Measurements from ENCODE around the gene LIN9.

LIN9 gene

DNA sequence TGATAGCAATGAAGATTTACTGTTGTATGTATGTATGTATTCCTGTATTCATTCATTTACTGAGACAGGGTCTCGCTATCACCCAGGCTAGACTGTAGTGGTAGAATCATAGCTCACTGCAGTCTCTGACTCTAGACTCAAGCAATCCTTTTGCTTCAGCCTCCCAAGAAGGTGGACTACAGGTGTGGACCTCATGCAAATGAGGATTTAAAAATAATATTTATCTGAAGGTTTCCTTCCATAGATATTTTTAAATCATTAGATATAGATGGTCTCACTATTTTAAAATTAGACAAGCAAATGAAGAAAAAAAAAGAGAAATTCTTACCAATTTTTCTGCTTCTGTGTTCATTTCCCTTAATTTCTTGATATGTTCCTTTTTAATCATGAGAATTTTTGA is 58.5 kb downstream of the LIN9 start:
- H3K9me3 ChIP-seq (ENCODE audit: control insufficient read depth, low read length), result no peaks in the 10 kb centered on the region
- H3K36me3 ChIP-seq (ENCODE audit: control insufficient read depth, insufficient read depth, low read length), result no peaks in the 10 kb centered on the region
- no peaks in the 10 kb centered on the region for H3K27me3 ChIP-seq (replicated peaks; ENCODE audit: control insufficient read depth, insufficient read depth, low read length, poor library complexity, severe bottlenecking)
- no peaks in the 10 kb centered on the region for H3K4me1 ChIP-seq (ENCODE audit: control insufficient read depth, insufficient read depth, low read length, poor library complexity, severe bottlenecking)
- DNase-seq, result no peak
- no peak overlapping the region for H3K4me3 ChIP-seq (ENCODE audit: insufficient read depth, low read depth, low read length, poor library complexity, severe bottlenecking)
- H3K27ac ChIP-seq (ENCODE audit: insufficient read depth, low read length, poor library complexity, severe bottlenecking), result no peak overlapping the region

DNA sequence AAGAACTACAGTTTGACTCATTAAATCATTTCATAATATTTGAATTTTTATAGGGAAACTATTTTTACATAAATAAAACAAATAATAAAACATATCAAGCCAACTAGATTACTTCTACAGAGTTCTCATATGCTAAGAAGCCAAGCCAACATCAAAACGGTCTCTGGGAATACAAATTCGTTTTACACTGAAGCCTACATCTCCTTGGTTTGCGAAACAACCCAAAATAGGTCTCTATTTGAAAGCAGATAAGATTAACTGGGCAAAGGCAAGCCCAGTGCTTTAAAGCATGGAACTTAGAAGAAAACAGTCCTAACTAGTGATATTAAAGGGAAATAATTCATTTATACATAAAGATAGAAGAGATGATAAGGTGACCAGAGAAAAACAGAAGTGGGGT is 60.2 kb downstream of the LIN9 start:
- Histone ChIP-seq H3K27me3 (replicated peaks; ENCODE audit: control insufficient read depth, insufficient read depth, low read length, poor library complexity, severe bottlenecking) (no peaks in the 10 kb centered on the region), H3K9me3 (ENCODE audit: control insufficient read depth, low read length) (no peaks in the 10 kb centered on the region), H3K4me3 (ENCODE audit: insufficient read depth, low read depth, low read length, poor library complexity, severe bottlenecking) (no peak overlapping the region), H3K27ac (ENCODE audit: insufficient read depth, low read length, poor library complexity, severe bottlenecking) (no peak overlapping the region), H3K4me1 (ENCODE audit: control insufficient read depth, insufficient read depth, low read length, poor library complexity, severe bottlenecking) (no peaks in the 10 kb centered on the region), H3K36me3 (ENCODE audit: control insufficient read depth, insufficient read depth, low read length) (no peaks in the 10 kb centered on the region)
- DNase-seq, result no peak

DNA sequence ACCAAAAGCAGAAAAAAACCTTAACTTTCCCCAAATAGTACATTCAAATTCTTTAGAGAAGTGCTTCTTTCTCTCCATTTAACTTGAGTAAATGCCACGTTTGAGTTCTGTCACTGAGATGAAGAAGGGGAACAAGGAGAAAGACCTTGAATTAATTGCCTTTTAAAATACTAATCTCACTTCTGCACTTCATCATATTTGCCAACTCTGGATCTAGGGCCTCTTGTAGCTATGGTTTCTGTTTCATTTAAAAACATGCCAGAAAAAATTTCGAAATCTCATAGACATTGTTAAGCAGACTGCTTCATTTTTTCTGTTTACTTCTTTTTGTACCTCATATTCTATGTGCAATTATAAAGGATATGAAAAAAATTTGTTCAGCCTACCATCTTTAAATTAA is 60.9 kb downstream of the LIN9 start:
- Histone ChIP-seq H3K27ac (ENCODE audit: insufficient read depth, low read length, poor library complexity, severe bottlenecking) (no peak overlapping the region), H3K4me1 (ENCODE audit: control insufficient read depth, insufficient read depth, low read length, poor library complexity, severe bottlenecking) (no peaks in the 10 kb centered on the region), H3K9me3 (ENCODE audit: control insufficient read depth, low read length) (no peaks in the 10 kb centered on the region), H3K4me3 (ENCODE audit: insufficient read depth, low read depth, low read length, poor library complexity, severe bottlenecking) (no peak overlapping the region), H3K27me3 (replicated peaks; ENCODE audit: control insufficient read depth, insufficient read depth, low read length, poor library complexity, severe bottlenecking) (no peaks in the 10 kb centered on the region), H3K36me3 (ENCODE audit: control insufficient read depth, insufficient read depth, low read length) (no peaks in the 10 kb centered on the region)
- no peak for DNase-seq

DNA sequence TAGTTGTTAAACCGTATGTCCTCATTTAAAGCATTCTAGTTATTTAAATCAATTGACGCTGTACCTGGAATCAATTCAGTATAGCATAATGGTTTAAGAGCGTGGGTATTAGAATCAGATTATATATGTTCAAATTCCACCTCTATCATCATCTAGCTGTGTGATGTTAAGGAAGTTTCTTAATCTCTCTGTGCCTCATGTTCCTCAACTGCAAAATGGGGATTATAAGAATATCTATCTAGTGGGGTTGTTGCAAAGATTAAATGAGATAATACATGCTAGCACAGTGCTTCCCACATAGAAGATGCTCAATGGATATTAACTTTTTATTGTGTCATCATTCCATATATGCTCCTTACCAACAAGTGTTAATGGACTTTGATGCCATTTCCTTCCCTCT is 69.5 kb downstream of the LIN9 start:
- H3K4me3 ChIP-seq (ENCODE audit: insufficient read depth, low read depth, low read length, poor library complexity, severe bottlenecking), result no peak overlapping the region
- no peaks in the 10 kb centered on the region for H3K9me3 ChIP-seq (ENCODE audit: control insufficient read depth, low read length)
- H3K27me3 ChIP-seq (replicated peaks; ENCODE audit: control insufficient read depth, insufficient read depth, low read length, poor library complexity, severe bottlenecking), result no peaks in the 10 kb centered on the region
- H3K36me3 ChIP-seq (ENCODE audit: control insufficient read depth, insufficient read depth, low read length), result peaks cover 3% of the 10 kb centered on the region
- no peak overlapping the region for H3K27ac ChIP-seq (ENCODE audit: insufficient read depth, low read length, poor library complexity, severe bottlenecking)
- no peaks in the 10 kb centered on the region for H3K4me1 ChIP-seq (ENCODE audit: control insufficient read depth, insufficient read depth, low read length, poor library complexity, severe bottlenecking)
- DNase-seq, result no peak

DNA sequence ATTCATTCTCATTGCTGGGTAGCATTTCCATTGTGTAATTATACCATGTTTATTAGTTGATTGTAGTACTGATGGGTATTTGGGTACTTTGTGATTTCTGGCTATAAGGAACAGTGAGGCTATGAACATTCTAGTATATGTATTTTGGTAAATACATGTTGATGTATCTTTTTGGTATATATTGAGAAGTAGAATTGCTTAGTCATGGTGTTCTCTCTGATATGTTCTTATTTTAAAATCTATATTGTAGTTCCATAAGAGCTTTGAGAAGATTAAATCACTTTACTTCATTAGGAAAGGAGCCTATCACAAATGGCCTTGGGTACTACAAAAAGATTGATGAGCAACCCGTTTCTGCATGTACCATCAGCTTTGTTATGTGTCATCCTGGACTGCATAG is 72.1 kb downstream of the LIN9 start:
- Histone ChIP-seq H3K9me3 (ENCODE audit: control insufficient read depth, low read length) (no peaks in the 10 kb centered on the region), H3K36me3 (ENCODE audit: control insufficient read depth, insufficient read depth, low read length) (peaks cover 4% of the 10 kb centered on the region), H3K4me3 (ENCODE audit: insufficient read depth, low read depth, low read length, poor library complexity, severe bottlenecking) (no peak overlapping the region), H3K27me3 (replicated peaks; ENCODE audit: control insufficient read depth, insufficient read depth, low read length, poor library complexity, severe bottlenecking) (no peaks in the 10 kb centered on the region), H3K4me1 (ENCODE audit: control insufficient read depth, insufficient read depth, low read length, poor library complexity, severe bottlenecking) (no peaks in the 10 kb centered on the region), H3K27ac (ENCODE audit: insufficient read depth, low read length, poor library complexity, severe bottlenecking) (no peak overlapping the region)
- no peak for DNase-seq

DNA sequence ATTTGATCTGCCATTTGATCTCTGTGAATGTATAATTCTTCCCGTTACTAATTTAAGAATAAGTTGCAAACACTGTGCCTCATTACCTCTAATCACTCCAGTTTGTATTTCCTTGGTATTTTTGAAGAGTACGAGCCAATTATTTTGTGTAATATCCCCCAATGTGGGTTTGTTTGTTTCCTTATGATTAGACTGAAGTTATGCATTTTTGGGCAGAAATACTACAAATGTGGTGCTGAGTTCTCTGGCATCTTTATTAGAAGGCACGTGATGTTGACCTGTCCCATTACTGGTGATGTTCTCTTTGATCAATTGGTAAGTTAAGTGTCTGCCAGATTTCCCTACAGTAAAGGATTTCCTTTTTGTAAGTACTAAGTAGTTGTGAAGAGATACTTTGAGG is 75.2 kb downstream of the LIN9 start:
- Histone ChIP-seq H3K27me3 (replicated peaks; ENCODE audit: control insufficient read depth, insufficient read depth, low read length, poor library complexity, severe bottlenecking) (no peaks in the 10 kb centered on the region), H3K36me3 (ENCODE audit: control insufficient read depth, insufficient read depth, low read length) (peaks cover 4% of the 10 kb centered on the region), H3K9me3 (ENCODE audit: control insufficient read depth, low read length) (no peaks in the 10 kb centered on the region), H3K4me3 (ENCODE audit: insufficient read depth, low read depth, low read length, poor library complexity, severe bottlenecking) (no peak overlapping the region), H3K4me1 (ENCODE audit: control insufficient read depth, insufficient read depth, low read length, poor library complexity, severe bottlenecking) (no peaks in the 10 kb centered on the region), H3K27ac (ENCODE audit: insufficient read depth, low read length, poor library complexity, severe bottlenecking) (no peak overlapping the region)
- no peak for DNase-seq

DNA sequence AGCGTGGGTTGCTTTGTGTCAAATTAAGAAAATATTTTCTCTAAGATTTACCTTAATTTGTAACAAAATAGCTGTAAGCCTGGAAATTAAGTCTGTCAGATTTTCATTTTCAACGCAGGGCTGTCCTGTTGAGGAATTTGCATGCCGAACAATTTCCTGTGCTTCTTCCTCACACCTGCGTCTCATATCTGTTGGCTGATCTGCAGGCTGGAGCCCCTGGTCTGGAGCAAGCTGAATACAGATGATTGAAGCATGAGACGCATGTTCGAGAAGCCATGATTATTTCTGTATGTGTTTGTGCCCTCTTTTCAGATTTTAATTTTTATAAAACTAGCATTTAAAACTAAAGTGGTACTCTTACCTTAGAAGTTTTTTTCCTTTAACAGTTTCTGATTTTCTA is 75.7 kb downstream of the LIN9 start:
- Histone ChIP-seq H3K36me3 (ENCODE audit: control insufficient read depth, insufficient read depth, low read length) (peaks cover 4% of the 10 kb centered on the region), H3K27ac (ENCODE audit: insufficient read depth, low read length, poor library complexity, severe bottlenecking) (no peak overlapping the region), H3K27me3 (replicated peaks; ENCODE audit: control insufficient read depth, insufficient read depth, low read length, poor library complexity, severe bottlenecking) (no peaks in the 10 kb centered on the region), H3K9me3 (ENCODE audit: control insufficient read depth, low read length) (no peaks in the 10 kb centered on the region), H3K4me3 (ENCODE audit: insufficient read depth, low read depth, low read length, poor library complexity, severe bottlenecking) (no peak overlapping the region), H3K4me1 (ENCODE audit: control insufficient read depth, insufficient read depth, low read length, poor library complexity, severe bottlenecking) (no peaks in the 10 kb centered on the region)
- no peak for DNase-seq

DNA sequence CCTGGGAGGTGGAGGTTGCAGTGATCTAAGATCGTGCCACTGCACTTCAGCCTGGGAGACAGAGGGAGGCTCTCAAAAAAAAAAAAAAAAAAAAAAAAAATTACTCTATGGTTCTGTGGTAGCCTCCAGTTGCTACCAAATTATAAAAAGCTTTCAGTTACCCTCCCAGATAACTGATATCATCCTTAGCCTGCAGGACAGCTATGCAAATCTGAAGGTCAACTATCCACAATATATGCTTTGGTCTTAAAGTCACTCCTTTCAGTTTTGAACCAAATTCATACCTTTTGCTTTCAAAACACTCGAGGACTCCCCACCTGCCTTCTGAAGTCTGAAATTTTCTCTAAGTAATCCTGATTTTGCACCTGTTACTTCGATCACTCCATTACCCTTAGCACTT is 82.4 kb downstream of the LIN9 start:
- Histone ChIP-seq H3K9me3 (ENCODE audit: control insufficient read depth, low read length) (no peaks in the 10 kb centered on the region), H3K27me3 (replicated peaks; ENCODE audit: control insufficient read depth, insufficient read depth, low read length, poor library complexity, severe bottlenecking) (peaks cover 16% of the 10 kb centered on the region), H3K4me3 (ENCODE audit: insufficient read depth, low read depth, low read length, poor library complexity, severe bottlenecking) (no peak overlapping the region), H3K4me1 (ENCODE audit: control insufficient read depth, insufficient read depth, low read length, poor library complexity, severe bottlenecking) (peaks cover 4% of the 10 kb centered on the region), H3K36me3 (ENCODE audit: control insufficient read depth, insufficient read depth, low read length) (no peaks in the 10 kb centered on the region), H3K27ac (ENCODE audit: insufficient read depth, low read length, poor library complexity, severe bottlenecking) (no peak overlapping the region)
- DNase-seq, result no peak

DNA sequence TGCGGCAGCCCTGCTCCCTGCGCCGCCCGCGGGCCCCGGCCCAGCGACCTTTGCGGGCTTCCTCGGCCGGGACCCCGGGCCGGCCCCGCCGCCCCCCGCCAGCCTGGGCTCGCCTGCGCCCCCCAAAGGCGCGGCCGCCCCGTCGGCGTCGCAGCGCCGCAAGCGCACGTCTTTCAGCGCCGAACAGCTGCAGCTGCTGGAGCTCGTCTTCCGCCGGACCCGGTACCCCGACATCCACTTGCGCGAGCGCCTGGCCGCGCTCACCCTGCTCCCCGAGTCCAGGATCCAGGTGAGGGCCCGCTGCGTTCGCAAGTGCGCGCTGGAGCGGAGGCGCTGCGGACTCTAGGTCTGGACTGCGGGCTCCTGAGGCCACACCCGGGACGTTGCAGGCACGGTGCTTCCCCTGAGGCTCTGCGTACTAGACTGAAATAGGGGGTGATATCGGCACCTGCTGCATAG is 85.1 kb downstream of the LIN9 start:
- H3K27ac ChIP-seq (ENCODE audit: insufficient read depth, low read length, poor library complexity, severe bottlenecking), result no peak overlapping the region
- DNase-seq, result no peak

DNA sequence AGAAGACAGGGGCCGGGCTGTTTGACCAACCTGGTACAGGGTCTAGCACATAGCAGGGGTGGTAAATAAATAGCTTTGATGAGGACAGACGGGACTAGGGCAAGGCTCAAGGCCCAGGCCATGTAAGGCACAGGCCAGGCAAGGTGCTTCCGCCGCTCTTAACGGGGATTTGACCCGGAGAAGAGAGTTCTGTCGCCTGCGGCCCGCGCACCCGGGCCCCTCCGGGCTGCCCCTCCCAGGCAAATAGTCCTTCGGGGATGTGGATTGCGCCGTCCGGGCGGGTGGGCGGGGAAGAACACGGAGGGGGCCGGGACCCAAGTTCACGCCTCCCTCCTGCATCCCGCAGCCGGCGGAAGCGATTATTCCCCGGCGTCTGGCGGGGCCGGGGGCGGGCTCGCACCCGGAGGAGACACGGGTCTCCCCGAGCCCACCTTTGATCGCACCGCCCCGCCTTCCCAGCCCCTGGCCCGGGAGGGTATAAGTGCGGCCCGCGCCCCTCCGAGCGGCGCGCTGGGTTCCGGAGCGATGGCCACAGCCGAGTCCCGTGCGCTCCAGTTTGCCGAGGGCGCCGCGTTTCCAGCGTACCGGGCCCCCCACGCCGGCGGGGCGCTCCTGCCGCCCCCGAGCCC is 85.7 kb downstream of the LIN9 start, which contains the start of gene MIXL1:
TSS of gene MIXL1 (plus strand) at position 508 of the 629 bp plus-strand sequence. CDS start at position 526, 18 bp downstream.
- peak within 1 kb of the TSS; percentile 38 for H3K4me3 ChIP-seq (ENCODE audit: insufficient read depth, low read depth, low read length, poor library complexity, severe bottlenecking)
- peaks cover 4% of the 10 kb centered on the region for H3K4me1 ChIP-seq (ENCODE audit: control insufficient read depth, insufficient read depth, low read length, poor library complexity, severe bottlenecking)
- H3K27me3 ChIP-seq (replicated peaks; ENCODE audit: control insufficient read depth, insufficient read depth, low read length, poor library complexity, severe bottlenecking), result peaks cover 16% of the 10 kb centered on the region
- H3K27ac ChIP-seq (ENCODE audit: insufficient read depth, low read length, poor library complexity, severe bottlenecking), result no peak within 1 kb of the TSS
- no peak for DNase-seq
- no peaks in the 10 kb centered on the region for H3K36me3 ChIP-seq (ENCODE audit: control insufficient read depth, insufficient read depth, low read length)
- H3K9me3 ChIP-seq (ENCODE audit: control insufficient read depth, low read length), result no peaks in the 10 kb centered on the region

More for the DNA sequence above, 85.1 kb downstream of the LIN9 start:
- Histone ChIP-seq H3K4me1 (ENCODE audit: control insufficient read depth, insufficient read depth, low read length, poor library complexity, severe bottlenecking) (peaks cover 4% of the 10 kb centered on the region), H3K4me3 (ENCODE audit: insufficient read depth, low read depth, low read length, poor library complexity, severe bottlenecking) (peak overlapping the region; percentile 38), H3K9me3 (ENCODE audit: control insufficient read depth, low read length) (no peaks in the 10 kb centered on the region), H3K36me3 (ENCODE audit: control insufficient read depth, insufficient read depth, low read length) (no peaks in the 10 kb centered on the region), H3K27me3 (replicated peaks; ENCODE audit: control insufficient read depth, insufficient read depth, low read length, poor library complexity, severe bottlenecking) (peaks cover 16% of the 10 kb centered on the region)

Measured in effector memory CD4-positive, alpha-beta T cell (primary cell).